Mononuclear cell (primary cell): Measurements from ENCODE around the gene SPOUT1. TPM values are rescaled to one million over a fixed set of nuclear protein-coding genes. Genes with fewer than 3 reads are reported as not detected.
"Not testable (repeated sequence)": the region's sequence is repeated elsewhere in the genome, so short reads cannot be mapped to it uniquely, and the experiment has no call there.

Experiments used
- H3K27me3 ChIP-seq: 2 replicates; pipeline ENCODE4 v1.6.0; 2011; ENCODE audit warnings: low read length, control low read depth; ENCODE audit not compliant: insufficient read depth
- H3K4me1 ChIP-seq: 2 replicates; pipeline ENCODE4 v1.5.1; 2011; ENCODE audit warnings: mild to moderate bottlenecking, low read length, control low read depth; ENCODE audit not compliant: insufficient read depth
- H3K4me3 ChIP-seq: 2 replicates; pipeline ENCODE4 v1.5.1; 2011; ENCODE audit warnings: mild to moderate bottlenecking, low read length, moderate library complexity
- H3K9me3 ChIP-seq: 2 replicates; pipeline ENCODE4 v1.5.1; 2011; ENCODE audit warnings: low read depth, mild to moderate bottlenecking, control low read depth, low read length
- total RNA-seq: library from RNA; depleted of rRNA; stranded (reverse); fragments of >200 nt; gene quantifications from one replicate; pipeline ENCODE4 v1.2.3, GENCODE V29; 2012

The SPOUT1 gene
- total RNA-seq, 1 donor, result 8.0 TPM

- Histone ChIP-seq H3K27me3 (no peaks in the 10 kb centered on the region), H3K4me1 (no peaks in the 10 kb centered on the region), H3K4me3 (no peak overlapping the region), H3K9me3 (no peaks in the 10 kb centered on the region)
Observed at GRCh38 chr9:128845186-128845931, 15.8 kb upstream of the SPOUT1 start.

- H3K27me3 ChIP-seq, H3K4me1 ChIP-seq, H3K9me3 ChIP-seq, H3K4me3 ChIP-seq: not testable (repeated sequence)
Observed at GRCh38 chr9:128843171-128843570, 13.6 kb upstream of the SPOUT1 start.

GRCh38 chr9:128841694-128842492 lies 12.3 kb upstream of the SPOUT1 start:
- Histone ChIP-seq H3K4me1 (no peaks in the 10 kb centered on the region), H3K9me3 (no peaks in the 10 kb centered on the region), H3K4me3 (no peak overlapping the region), H3K27me3 (no peaks in the 10 kb centered on the region)

GRCh38 chr9:128840524-128840923 lies 10.9 kb upstream of the SPOUT1 start:
- no peaks in the 10 kb centered on the region for H3K4me1 ChIP-seq
- H3K4me3 ChIP-seq, result no peak overlapping the region
- no peaks in the 10 kb centered on the region for H3K9me3 ChIP-seq
- H3K27me3 ChIP-seq, result no peaks in the 10 kb centered on the region

- no peaks in the 10 kb centered on the region for H3K4me1 ChIP-seq
- H3K27me3 ChIP-seq, result no peaks in the 10 kb centered on the region
- no peaks in the 10 kb centered on the region for H3K9me3 ChIP-seq
- no peak overlapping the region for H3K4me3 ChIP-seq
Observed at GRCh38 chr9:128838338-128838737, 8.7 kb upstream of the SPOUT1 start.

GRCh38 chr9:128836509-128837145 lies 7.0 kb upstream of the SPOUT1 start:
- no peaks in the 10 kb centered on the region for H3K27me3 ChIP-seq
- no peaks in the 10 kb centered on the region for H3K4me1 ChIP-seq

GRCh38 chr9:128835246-128836210 lies 5.9 kb upstream of the SPOUT1 start:
- Histone ChIP-seq H3K9me3 (no peaks in the 10 kb centered on the region), H3K4me1 (no peaks in the 10 kb centered on the region), H3K27me3 (no peaks in the 10 kb centered on the region), H3K4me3 (no peak overlapping the region)

More at GRCh38 chr9:128836509-128837145, 7.0 kb upstream of the SPOUT1 start:
- no peak overlapping the region for H3K4me3 ChIP-seq
- no peaks in the 10 kb centered on the region for H3K9me3 ChIP-seq

GRCh38 chr9:128833696-128834095 lies 4.1 kb upstream of the SPOUT1 start:
- H3K4me3 ChIP-seq, result no peak overlapping the region
- peaks cover 12% of the 10 kb centered on the region for H3K4me1 ChIP-seq
- H3K27me3 ChIP-seq, result no peaks in the 10 kb centered on the region
- no peaks in the 10 kb centered on the region for H3K9me3 ChIP-seq

GRCh38 chr9:128828719-128829452 lies 708 bp downstream of the SPOUT1 start:
- no peaks in the 10 kb centered on the region for H3K9me3 ChIP-seq
- H3K27me3 ChIP-seq, result no peaks in the 10 kb centered on the region
- H3K4me3 ChIP-seq, result peak overlapping the region; percentile 81
- H3K4me1 ChIP-seq, result peaks cover 20% of the 10 kb centered on the region

GRCh38 chr9:128828267-128828666 lies 1.3 kb downstream of the SPOUT1 start:
- Histone ChIP-seq H3K27me3 (no peaks in the 10 kb centered on the region), H3K4me1 (peaks cover 20% of the 10 kb centered on the region), H3K4me3 (no peak overlapping the region), H3K9me3 (no peaks in the 10 kb centered on the region)

- Histone ChIP-seq H3K9me3 (no peaks in the 10 kb centered on the region), H3K4me1 (peaks cover 20% of the 10 kb centered on the region), H3K27me3 (no peaks in the 10 kb centered on the region), H3K4me3 (no peak overlapping the region)
Observed at GRCh38 chr9:128825923-128826700, 3.5 kb downstream of the SPOUT1 start.

- Histone ChIP-seq H3K9me3 (no peaks in the 10 kb centered on the region), H3K4me3 (no peak overlapping the region), H3K4me1 (peaks cover 15% of the 10 kb centered on the region), H3K27me3 (no peaks in the 10 kb centered on the region)
Observed at GRCh38 chr9:128824911-128825310, 4.7 kb downstream of the SPOUT1 start.

- Histone ChIP-seq H3K4me3 (no peak overlapping the region), H3K27me3 (no peaks in the 10 kb centered on the region), H3K9me3 (no peaks in the 10 kb centered on the region), H3K4me1 (peaks cover 20% of the 10 kb centered on the region)
Observed at GRCh38 chr9:128823903-128824406, 5.6 kb downstream of the SPOUT1 start.
